ENCODE measurements around the gene ZSCAN31. TPM values are rescaled to one million over a fixed set of nuclear protein-coding genes. Genes with fewer than 3 reads are reported as not detected.

The ZSCAN31 gene
- total and polyA plus RNA-seq, 9 of the 15 experiments (the other 6 are each of a cell fraction or from before 2014, with no cell fraction given) = 3.9 to 12.1 (median 7.0) TPM

- TF ChIP-seq ZBTB12 (CRISPR knock-in tag; IDR thresholded peaks at IDR 0.05) (peak; percentile 83), SMC3 (conservative IDR thresholded peaks at IDR 0.05; ENCODE audit: insufficient read depth, low read depth, low read length) (0 out of 2 replicates have a peak, but pooled peaks have one; percentile 4), ZSCAN29 (IDR thresholded peaks at IDR 0.05) (no peak), TGIF2 (CRISPR knock-in tag; IDR thresholded peaks at IDR 0.05) (no peak), ILK (tag; IDR thresholded peaks at IDR 0.05; ENCODE audit: borderline replicate concordance, low read depth) (peak; percentile 84), RAD21 (CRISPR knock-in tag; conservative IDR thresholded peaks at IDR 0.05 in 1 of 2, IDR thresholded peaks at IDR 0.05 in 1 of 2) (peak in 1 of 2 experiments; percentile 24; a peak in 1 of 4 replicates)
These were observed 18.2 kb upstream of the ZSCAN31 start (continued) for GRCh38 chr6:28353981-28354676.

DNA sequence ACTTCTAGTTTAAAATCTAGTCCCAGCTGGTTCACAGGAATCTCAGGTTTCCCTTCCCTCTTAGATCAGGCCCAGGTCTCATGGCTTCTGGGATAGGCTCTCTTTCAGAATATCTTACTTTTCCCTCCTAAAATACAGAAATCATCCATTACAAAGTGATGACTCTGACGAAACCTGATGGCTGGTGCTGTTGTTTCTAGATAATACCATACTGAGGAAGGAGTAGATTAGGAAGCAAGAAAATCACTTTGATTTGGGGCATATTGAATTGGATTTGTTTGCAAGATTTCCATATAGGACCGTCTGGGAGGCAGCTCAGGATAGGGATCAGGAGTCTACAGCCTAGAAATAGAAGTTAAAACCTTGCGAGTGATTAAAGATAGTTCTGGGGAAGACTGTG, 17.4 kb upstream of the ZSCAN31 start:
- WGBS (ENCODE audit: insufficient coverage, low coverage, missing lambda C conversion rate) = 20% methylated on average over 3 of the region's 3 CpGs
- peak overlapping the region; percentile 76 for H3K27ac ChIP-seq (ENCODE audit: extremely low read depth, low read depth, low read length)
- peaks cover 41 to 49% of the 10 kb centered on the region in 2 experiments for H3K4me1 ChIP-seq (replicated peaks in 1 of 2; ENCODE audit: control insufficient read depth in 2 of 2, insufficient read depth in 2 of 2, low read length in 2 of 2)
- H3K4me2 ChIP-seq (ENCODE audit: insufficient read depth, low read length) = peak overlapping the region; percentile 95
- no peaks in the 10 kb centered on the region for H4K20me1 ChIP-seq (replicated peaks; ENCODE audit: control insufficient read depth, insufficient read depth, low read length)
- peak in 2 of 4 experiments; percentile 36 to 48 for DNase-seq (ENCODE audit: extremely low read depth in 1 of 4, low spot score in 3 of 4)
- peaks cover 11% of the 10 kb centered on the region for H3K36me3 ChIP-seq (ENCODE audit: control insufficient read depth, insufficient read depth, low read length)
- peaks cover 81% of the 10 kb centered on the region for H3K79me2 ChIP-seq (ENCODE audit: control insufficient read depth, insufficient read depth, low read length)
- in situ Hi-C loops (cut with MboI) = no loop called here
- CTCF ChIA-PET (ENCODE audit: low intra/inter-chr PET ratio) = no interaction called here
- no peaks in the 10 kb centered on the region for H3K9me1 ChIP-seq (ENCODE audit: control insufficient read depth, insufficient read depth, low read length)
- H3K4me3 ChIP-seq = peak overlapping the region; percentile 10; the same call in 1 of the 2 replicates
- intact Hi-C loops (cut with micrococcal nuclease) = loop anchor here (5.0 to 10.0 kb wide), 2 partner anchors 86 to 519 kb away; partner anchors contain the start of gene ZSCAN26
- ATAC-seq = no peak
- POLR2A ChIA-PET = interaction anchor here (0.5 to 5.3 kb wide), 6 partner anchors 10 to 457 kb away, joined by 3 to 80 read pairs (median 3); partner anchors contain the start of gene ZSCAN31
- no peaks in the 10 kb centered on the region; a peak in 1 of 5 replicates for H3K27me3 ChIP-seq (ENCODE audit: control insufficient read depth in 2 of 2, insufficient read depth in 2 of 2, low read length in 2 of 2)
- FAIRE-seq = no peak
- peak overlapping the region; percentile 8 to 57; a peak in 3 of 4 replicates for H3K9ac ChIP-seq (ENCODE audit: insufficient read depth in 1 of 2, low read depth in 2 of 2, low read length in 2 of 2)
- no peak overlapping the region for H2AFZ ChIP-seq (ENCODE audit: low read depth, low read length)
- no peaks in the 10 kb centered on the region; the same call in 1 of the 2 replicates for H3K9me3 ChIP-seq (replicated peaks; ENCODE audit: control insufficient read depth, insufficient read depth, low read depth, low read length)
- no TSS peak for BruUV-seq (replicated peaks)
- TF ChIP-seq C11orf30 (IDR thresholded peaks at IDR 0.05; ENCODE audit: low read depth) (peak; percentile 64), MEIS2 (IDR thresholded peaks at IDR 0.05; ENCODE audit: partially characterized antibody) (peak; percentile 15), NCOR1 (IDR thresholded peaks at IDR 0.05) (peak; percentile 56), CBFA2T3 (IDR thresholded peaks at IDR 0.05) (peak; percentile 77), KDM1A (IDR thresholded peaks at IDR 0.05) (peak; percentile 88 to 90), NR2C1 (IDR thresholded peaks at IDR 0.05) (no peak), NR2C1 (tag; IDR thresholded peaks at IDR 0.05) (no peak), RCOR1 (IDR thresholded peaks at IDR 0.05; ENCODE audit: borderline replicate concordance in 1 of 2, low read depth in 2 of 2, low read length in 2 of 2) (peak in 1 of 2 experiments; percentile 79; a peak in 2 of 4 replicates), GATAD2B (IDR thresholded peaks at IDR 0.05; ENCODE audit: borderline replicate concordance) (0 out of 2 replicates have a peak, but pooled peaks have one; percentile 35), ZNF316 (IDR thresholded peaks at IDR 0.05) (peak; percentile 82), MAFG (tag; conservative IDR thresholded peaks at IDR 0.05) (peak; percentile 19; the same call in 1 of the 2 replicates), TCF7L2 (IDR thresholded peaks at IDR 0.05; ENCODE audit: low read depth, low read length) (no peak)
- TF ChIP-seq, protein P1, sequence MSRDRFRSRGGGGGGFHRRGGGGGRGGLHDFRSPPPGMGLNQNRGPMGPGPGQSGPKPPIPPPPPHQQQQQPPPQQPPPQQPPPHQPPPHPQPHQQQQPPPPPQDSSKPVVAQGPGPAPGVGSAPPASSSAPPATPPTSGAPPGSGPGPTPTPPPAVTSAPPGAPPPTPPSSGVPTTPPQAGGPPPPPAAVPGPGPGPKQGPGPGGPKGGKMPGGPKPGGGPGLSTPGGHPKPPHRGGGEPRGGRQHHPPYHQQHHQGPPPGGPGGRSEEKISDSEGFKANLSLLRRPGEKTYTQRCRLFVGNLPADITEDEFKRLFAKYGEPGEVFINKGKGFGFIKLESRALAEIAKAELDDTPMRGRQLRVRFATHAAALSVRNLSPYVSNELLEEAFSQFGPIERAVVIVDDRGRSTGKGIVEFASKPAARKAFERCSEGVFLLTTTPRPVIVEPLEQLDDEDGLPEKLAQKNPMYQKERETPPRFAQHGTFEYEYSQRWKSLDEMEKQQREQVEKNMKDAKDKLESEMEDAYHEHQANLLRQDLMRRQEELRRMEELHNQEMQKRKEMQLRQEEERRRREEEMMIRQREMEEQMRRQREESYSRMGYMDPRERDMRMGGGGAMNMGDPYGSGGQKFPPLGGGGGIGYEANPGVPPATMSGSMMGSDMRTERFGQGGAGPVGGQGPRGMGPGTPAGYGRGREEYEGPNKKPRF (IDR thresholded peaks at IDR 0.05; ENCODE audit: low read depth, low read length) = no peak

All from K562 (cell line).